NCI-H2107 treated with DMSO at 0.1 percent for 48 hours (cell line): Measurements from ENCODE around the gene PDE6A.
"Not testable (repeated sequence)": the region's sequence is repeated elsewhere in the genome, so short reads cannot be mapped to it uniquely, and the experiment has no call there.

Experiments used
- DNase-seq: peaks from one replicate; lab custom pipeline; 2025; ENCODE audit not compliant: unreplicated experiment; lab: John Stamatoyannopoulos, UW

Gene PDE6A

GRCh38 chr5:149953436-149954121 lies 9.0 kb upstream of the PDE6A start:
- DNase-seq, result no peak

- DNase-seq, result no peak
Measured at GRCh38 chr5:149951138-149951749, 6.7 kb upstream of the PDE6A start.

GRCh38 chr5:149948993-149949392 lies 4.4 kb upstream of the PDE6A start:
- DNase-seq, result no peak

- DNase-seq, result no peak
Measured at GRCh38 chr5:149946118-149946517, 1.5 kb upstream of the PDE6A start.

GRCh38 chr5:149943177-149943949 lies 1.2 kb downstream of the PDE6A start:
- not testable (repeated sequence) for DNase-seq

- DNase-seq, result not testable (repeated sequence)
Measured at GRCh38 chr5:149942741-149943169, 1.8 kb downstream of the PDE6A start.

GRCh38 chr5:149942199-149942598 lies 2.4 kb downstream of the PDE6A start:
- no peak for DNase-seq

- no peak for DNase-seq
Measured at GRCh38 chr5:149941795-149942194, 2.8 kb downstream of the PDE6A start.

- DNase-seq, result no peak
Measured at GRCh38 chr5:149940941-149941644, 3.5 kb downstream of the PDE6A start.

GRCh38 chr5:149940077-149940574 lies 4.5 kb downstream of the PDE6A start:
- no peak for DNase-seq

- no peak for DNase-seq
Measured at GRCh38 chr5:149939546-149939945, 5.0 kb downstream of the PDE6A start.

GRCh38 chr5:149938791-149939358 lies 5.7 kb downstream of the PDE6A start:
- no peak for DNase-seq

- DNase-seq, result no peak
Measured at GRCh38 chr5:149938279-149938678, 6.3 kb downstream of the PDE6A start.

- peak; percentile 10 for DNase-seq
Measured at GRCh38 chr5:149937610-149938009, 7.0 kb downstream of the PDE6A start.

GRCh38 chr5:149936700-149937091 lies 7.9 kb downstream of the PDE6A start:
- DNase-seq, result no peak

- DNase-seq, result no peak
Measured at GRCh38 chr5:149936044-149936699, 8.4 kb downstream of the PDE6A start.

GRCh38 chr5:149935431-149935901 lies 9.1 kb downstream of the PDE6A start:
- no peak for DNase-seq

GRCh38 chr5:149932445-149933350 lies 11.9 kb downstream of the PDE6A start:
- DNase-seq, result no peak

- peak; percentile 13 for DNase-seq
Measured at GRCh38 chr5:149931992-149932436, 12.6 kb downstream of the PDE6A start.
